Activated T-helper 2 cell treated with anti-CD3 and anti-CD28 coated beads, Interferon-gamma antibody, Interleukin-2, Interleukin-4, amounts not matched to agents 10 μg/mL and 5 μg/mL and 100 μg/mL, durations not matched to agents 14 hours and 24 hours and 36 hours (primary cell): Measurements from ENCODE around the gene FSTL4. TPM values are rescaled to one million over a fixed set of nuclear protein-coding genes. Genes with fewer than 3 reads are reported as not detected.

Source experiments
- DNase-seq: peaks from one replicate; pipeline ENCODE4 v3.0.0; 2021; ENCODE audit warnings: low spot score
- H3K27ac Mint-ChIP-seq: one replicate; pipeline ENCODE4 v1.8.0; 2021; ENCODE audit warnings: mixed read lengths
- H3K27me3 Mint-ChIP-seq: one replicate; pipeline ENCODE4 v1.8.0; 2021; ENCODE audit warnings: low read depth, mixed read lengths
- H3K36me3 Mint-ChIP-seq: one replicate; pipeline ENCODE4 v1.8.0; 2021; ENCODE audit warnings: low read depth, mixed read lengths
- H3K4me1 Mint-ChIP-seq: one replicate; pipeline ENCODE4 v1.8.0; 2021; ENCODE audit warnings: low read depth, mixed read lengths
- H3K4me3 Mint-ChIP-seq: one replicate; pipeline ENCODE4 v1.8.0; 2021; ENCODE audit warnings: low read depth, mild to moderate bottlenecking, moderate library complexity, mixed read lengths
- H3K9me3 Mint-ChIP-seq: one replicate; pipeline ENCODE4 v1.8.0; 2021; ENCODE audit warnings: mixed read lengths
- intact Hi-C: fragments of 100-400 bp; cut with micrococcal nuclease; formaldehyde crosslinking; loops from one replicate; pipeline ENCODE4 v1.15.1; 2023
- total RNA-seq: library from RNA; stranded (reverse); gene quantifications from 2 replicates; pipeline ENCODE4 v1.2.3, GENCODE V29; 2022

FSTL4 gene
- total RNA-seq, 1 donor from 2014 or later: 2.1 TPM

- H3K27me3 Mint-ChIP-seq: peaks cover 46% of the 10 kb centered on the region
- H3K4me3 Mint-ChIP-seq: no peak overlapping the region
- no peaks in the 10 kb centered on the region for H3K9me3 Mint-ChIP-seq
- intact Hi-C loops: no loop called here
- no peaks in the 10 kb centered on the region for H3K4me1 Mint-ChIP-seq
- no peaks in the 10 kb centered on the region for H3K36me3 Mint-ChIP-seq
- no peak for DNase-seq
- H3K27ac Mint-ChIP-seq: no peak overlapping the region
Measured at GRCh38 chr5:133415906-133416305, 196.4 kb downstream of the FSTL4 start.

DNA sequence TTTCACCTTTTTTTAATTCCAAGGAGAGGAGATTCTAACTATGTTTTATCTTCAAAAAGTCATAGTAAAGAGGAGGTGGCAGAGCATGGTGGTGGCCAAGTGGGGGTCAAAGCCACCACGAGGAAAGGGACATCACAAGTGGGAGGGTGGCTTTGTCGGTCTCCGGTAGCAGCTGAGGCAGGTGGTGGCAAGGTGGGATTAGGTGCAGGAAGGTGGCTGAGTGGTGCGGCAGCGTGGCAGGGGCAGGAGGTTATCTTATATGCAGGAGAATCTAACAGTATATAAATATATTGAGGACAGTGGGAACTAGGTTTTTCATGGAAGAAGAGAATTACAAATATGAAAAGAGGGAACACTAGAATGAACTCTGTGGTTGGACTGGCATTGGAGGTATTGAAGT, 196.8 kb downstream of the FSTL4 start:
- Mint-ChIP-seq H3K9me3 (no peaks in the 10 kb centered on the region), H3K27ac (no peak overlapping the region), H3K4me3 (no peak overlapping the region), H3K27me3 (peaks cover 49% of the 10 kb centered on the region), H3K36me3 (no peaks in the 10 kb centered on the region), H3K4me1 (no peaks in the 10 kb centered on the region)
- intact Hi-C loops: no loop called here
- DNase-seq: no peak

GRCh38 chr5:133412661-133413060, 199.7 kb downstream of the FSTL4 start:
- Mint-ChIP-seq H3K36me3 (no peaks in the 10 kb centered on the region), H3K9me3 (no peaks in the 10 kb centered on the region), H3K4me1 (no peaks in the 10 kb centered on the region), H3K27me3 (peaks cover 48% of the 10 kb centered on the region), H3K27ac (no peak overlapping the region), H3K4me3 (no peak overlapping the region)
- no peak for DNase-seq
- intact Hi-C loops: no loop called here

GRCh38 chr5:133410335-133410828, 202.0 kb downstream of the FSTL4 start:
- no peaks in the 10 kb centered on the region for H3K4me1 Mint-ChIP-seq
- H3K4me3 Mint-ChIP-seq: no peak overlapping the region
- no peak overlapping the region for H3K27ac Mint-ChIP-seq
- peaks cover 32% of the 10 kb centered on the region for H3K27me3 Mint-ChIP-seq
- H3K9me3 Mint-ChIP-seq: no peaks in the 10 kb centered on the region
- intact Hi-C loops: no loop called here
- H3K36me3 Mint-ChIP-seq: no peaks in the 10 kb centered on the region
- DNase-seq: no peak

DNA sequence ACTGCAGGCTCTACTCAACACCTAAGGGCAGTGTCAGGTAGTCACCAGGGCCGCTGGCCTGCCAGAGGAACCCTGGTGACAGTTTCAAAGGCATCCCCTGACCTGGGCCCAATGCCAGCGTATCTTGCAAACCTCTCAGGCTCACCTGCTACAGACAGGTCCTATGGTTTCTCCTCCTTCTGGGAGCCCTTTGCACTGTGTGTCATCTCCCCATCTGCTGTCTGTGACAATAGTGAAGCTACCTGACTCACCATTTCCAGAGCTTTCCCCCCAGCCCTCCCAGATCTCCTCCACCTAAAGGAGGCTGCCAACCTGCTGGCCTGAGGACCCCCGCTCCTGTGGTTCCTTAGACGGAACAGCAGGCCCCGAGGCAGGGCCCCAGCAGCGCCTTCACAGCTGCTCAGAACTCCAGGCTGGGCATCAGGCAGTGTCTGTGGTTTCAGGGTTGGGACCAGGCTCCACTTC, 203.1 kb downstream of the FSTL4 start:
- DNase-seq: no peak
- H3K36me3 Mint-ChIP-seq: no peaks in the 10 kb centered on the region
- H3K27ac Mint-ChIP-seq: no peak overlapping the region
- peaks cover 28% of the 10 kb centered on the region for H3K27me3 Mint-ChIP-seq
- no peak overlapping the region for H3K4me3 Mint-ChIP-seq
- H3K9me3 Mint-ChIP-seq: no peaks in the 10 kb centered on the region
- intact Hi-C loops: no loop called here
- no peaks in the 10 kb centered on the region for H3K4me1 Mint-ChIP-seq

GRCh38 chr5:133408322-133408721, 204.0 kb downstream of the FSTL4 start:
- H3K36me3 Mint-ChIP-seq: no peaks in the 10 kb centered on the region
- no peaks in the 10 kb centered on the region for H3K4me1 Mint-ChIP-seq
- H3K27me3 Mint-ChIP-seq: peaks cover 22% of the 10 kb centered on the region
- H3K9me3 Mint-ChIP-seq: no peaks in the 10 kb centered on the region
- H3K4me3 Mint-ChIP-seq: no peak overlapping the region
- no peak for DNase-seq
- intact Hi-C loops: no loop called here
- H3K27ac Mint-ChIP-seq: no peak overlapping the region

DNA sequence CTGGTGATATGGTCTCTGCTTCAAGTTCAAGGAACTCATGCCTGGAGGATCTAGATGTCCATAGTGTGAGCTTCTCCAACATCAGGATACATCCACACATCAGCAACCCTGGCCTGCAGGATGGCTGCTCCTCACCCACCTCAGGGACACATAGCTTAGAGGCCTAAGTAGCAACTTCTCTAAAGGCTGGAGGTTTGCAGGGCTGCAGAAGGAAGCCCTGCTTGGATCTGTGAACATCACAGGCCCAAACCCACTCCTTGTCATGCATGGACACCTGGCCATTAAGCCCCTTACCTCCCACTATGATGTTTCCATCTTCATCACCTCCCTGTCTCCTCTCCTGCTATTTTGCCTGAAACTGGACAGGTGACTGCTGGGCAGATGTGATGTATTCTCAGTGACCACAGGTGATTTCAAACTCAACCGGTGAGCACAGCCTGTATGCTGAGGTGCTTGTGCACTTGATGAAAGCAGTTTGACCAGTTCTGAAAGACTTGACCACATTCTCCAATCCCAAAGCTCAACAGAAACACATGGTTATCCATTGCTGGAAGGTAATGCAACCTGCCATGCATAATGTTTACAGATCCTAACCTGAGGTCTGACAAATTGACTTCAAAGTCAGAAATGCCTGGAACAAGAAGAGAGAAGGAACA, 205.2 kb downstream of the FSTL4 start:
- H3K27ac Mint-ChIP-seq: no peak overlapping the region
- H3K36me3 Mint-ChIP-seq: no peaks in the 10 kb centered on the region
- intact Hi-C loops: no loop called here
- H3K27me3 Mint-ChIP-seq: peaks cover 13% of the 10 kb centered on the region
- H3K4me1 Mint-ChIP-seq: no peaks in the 10 kb centered on the region
- DNase-seq: no peak
- no peak overlapping the region for H3K4me3 Mint-ChIP-seq
- no peaks in the 10 kb centered on the region for H3K9me3 Mint-ChIP-seq

- H3K4me3 Mint-ChIP-seq: no peak overlapping the region
- intact Hi-C loops: no loop called here
- no peaks in the 10 kb centered on the region for H3K9me3 Mint-ChIP-seq
- DNase-seq: no peak
- H3K4me1 Mint-ChIP-seq: no peaks in the 10 kb centered on the region
- peaks cover 10% of the 10 kb centered on the region for H3K27me3 Mint-ChIP-seq
- H3K36me3 Mint-ChIP-seq: no peaks in the 10 kb centered on the region
- H3K27ac Mint-ChIP-seq: no peak overlapping the region
Measured at GRCh38 chr5:133406208-133406976, 205.9 kb downstream of the FSTL4 start.

DNA sequence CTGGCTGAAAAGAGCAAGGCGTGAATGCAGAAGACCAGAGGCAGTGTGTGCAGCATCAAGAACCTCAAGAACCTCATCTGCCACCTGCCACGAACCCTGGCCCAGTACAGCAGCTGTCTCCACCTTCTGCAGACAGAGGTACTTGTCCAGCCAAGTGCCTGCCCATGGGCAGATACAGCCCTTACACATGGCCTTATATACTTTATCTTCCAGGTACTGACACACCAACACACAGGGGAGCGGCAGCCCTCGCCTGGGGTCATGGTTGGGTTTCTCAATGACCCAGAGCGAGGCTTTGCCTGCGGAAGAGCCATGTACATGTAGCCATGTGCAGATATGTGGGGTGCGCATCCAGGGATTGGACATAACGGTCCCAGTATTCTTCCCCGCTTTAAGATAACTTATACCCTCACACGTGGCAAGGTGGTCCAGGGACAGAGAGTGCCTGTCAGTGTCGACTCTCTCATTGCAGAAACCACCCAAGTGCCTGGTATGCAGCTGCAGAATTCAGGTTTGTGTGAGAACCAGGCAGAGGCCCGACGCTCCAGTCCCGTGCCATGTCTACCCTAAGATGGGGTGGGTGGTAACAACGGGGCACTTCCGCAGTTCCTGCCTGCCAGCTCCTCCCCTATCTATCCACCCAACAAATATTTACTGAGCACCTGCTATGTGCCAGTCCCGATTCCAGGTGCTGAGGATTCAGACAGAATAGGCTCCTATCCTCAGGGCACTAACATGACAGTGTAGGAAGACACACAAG, 206.9 kb downstream of the FSTL4 start:
- H3K4me3 Mint-ChIP-seq: no peak overlapping the region
- no peaks in the 10 kb centered on the region for H3K4me1 Mint-ChIP-seq
- H3K27ac Mint-ChIP-seq: no peak overlapping the region
- no peaks in the 10 kb centered on the region for H3K36me3 Mint-ChIP-seq
- no peak for DNase-seq
- H3K9me3 Mint-ChIP-seq: no peaks in the 10 kb centered on the region
- intact Hi-C loops: no loop called here
- H3K27me3 Mint-ChIP-seq: peaks cover 2% of the 10 kb centered on the region

DNA sequence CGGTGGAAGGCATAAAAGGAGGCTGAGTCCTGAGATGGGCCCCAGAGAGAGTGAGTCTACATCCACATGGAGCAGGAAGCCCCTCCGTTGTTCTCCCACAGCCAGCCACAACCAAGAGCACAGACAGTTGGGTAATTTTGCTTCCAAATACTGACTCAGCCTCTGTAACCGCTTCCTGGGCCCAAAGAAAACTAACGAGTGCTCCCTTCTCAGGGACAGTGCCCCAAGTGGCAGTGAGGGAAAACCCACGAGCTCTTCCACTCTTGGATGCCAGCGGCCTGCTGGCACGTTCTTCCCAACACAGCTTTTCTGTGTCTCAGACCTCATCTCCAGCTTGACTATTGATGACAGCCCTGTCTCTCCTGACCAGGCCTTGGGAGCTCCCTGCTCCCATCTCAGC, 207.6 kb downstream of the FSTL4 start:
- no peak overlapping the region for H3K27ac Mint-ChIP-seq
- intact Hi-C loops: no loop called here
- no peaks in the 10 kb centered on the region for H3K4me1 Mint-ChIP-seq
- H3K9me3 Mint-ChIP-seq: no peaks in the 10 kb centered on the region
- H3K36me3 Mint-ChIP-seq: no peaks in the 10 kb centered on the region
- peaks cover 2% of the 10 kb centered on the region for H3K27me3 Mint-ChIP-seq
- no peak overlapping the region for H3K4me3 Mint-ChIP-seq
- no peak for DNase-seq

DNA sequence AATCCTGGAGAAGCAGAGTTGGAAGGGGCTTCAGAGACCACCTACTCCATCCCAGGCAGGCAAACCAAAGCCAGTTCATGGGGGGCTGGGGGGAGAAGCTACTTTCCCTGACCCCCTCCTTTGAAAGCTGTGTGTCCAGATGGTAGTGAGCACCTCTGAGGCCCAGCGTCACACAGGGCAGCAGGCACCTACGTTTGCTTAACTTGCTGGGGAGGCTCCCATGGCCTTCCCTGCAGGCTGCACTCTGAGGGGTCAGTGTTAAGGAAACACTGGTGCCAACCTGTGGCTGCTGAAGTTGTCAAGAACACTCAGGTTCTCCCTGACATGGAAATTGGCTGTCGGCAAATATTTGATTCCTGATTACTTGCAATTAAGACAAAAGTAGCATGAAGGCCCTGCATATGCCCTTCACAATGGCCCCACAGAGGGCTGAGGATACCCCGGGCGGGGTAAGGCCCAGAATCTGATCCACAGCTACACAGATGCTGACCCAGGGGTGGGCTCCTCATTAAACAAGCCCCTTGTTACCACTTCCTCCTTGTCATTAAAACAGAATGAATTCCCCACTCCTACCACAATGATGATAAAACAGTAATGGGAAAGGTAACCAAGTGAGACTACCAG, 208.5 kb downstream of the FSTL4 start:
- Mint-ChIP-seq H3K36me3 (no peaks in the 10 kb centered on the region), H3K4me3 (no peak overlapping the region), H3K9me3 (no peaks in the 10 kb centered on the region), H3K27me3 (no peaks in the 10 kb centered on the region), H3K4me1 (peaks cover 1% of the 10 kb centered on the region), H3K27ac (no peak overlapping the region)
- peak; percentile 2 for DNase-seq
- intact Hi-C loops: no loop called here

GRCh38 chr5:133402775-133403174, 209.6 kb downstream of the FSTL4 start:
- Mint-ChIP-seq H3K36me3 (no peaks in the 10 kb centered on the region), H3K27me3 (no peaks in the 10 kb centered on the region), H3K27ac (no peak overlapping the region), H3K9me3 (no peaks in the 10 kb centered on the region), H3K4me3 (no peak overlapping the region), H3K4me1 (peaks cover 9% of the 10 kb centered on the region)
- intact Hi-C loops: no loop called here
- no peak for DNase-seq
